WI38 (cell line): Measurements from ENCODE around the gene TPP2.

Experiments used
- H3K4me3 ChIP-seq: 2 replicates; pipeline ENCODE4 v1.5.1; 2011; ENCODE audit warnings: low read depth, mild to moderate bottlenecking, control low read depth, low read length
- TF ChIP-seq, protein P1 (sequence below): IDR thresholded peaks from 2 replicates; pipeline ENCODE4 v1.5.1; 2012; ENCODE audit warnings: low read depth, mild to moderate bottlenecking, control low read depth, low read length

Gene TPP2

DNA sequence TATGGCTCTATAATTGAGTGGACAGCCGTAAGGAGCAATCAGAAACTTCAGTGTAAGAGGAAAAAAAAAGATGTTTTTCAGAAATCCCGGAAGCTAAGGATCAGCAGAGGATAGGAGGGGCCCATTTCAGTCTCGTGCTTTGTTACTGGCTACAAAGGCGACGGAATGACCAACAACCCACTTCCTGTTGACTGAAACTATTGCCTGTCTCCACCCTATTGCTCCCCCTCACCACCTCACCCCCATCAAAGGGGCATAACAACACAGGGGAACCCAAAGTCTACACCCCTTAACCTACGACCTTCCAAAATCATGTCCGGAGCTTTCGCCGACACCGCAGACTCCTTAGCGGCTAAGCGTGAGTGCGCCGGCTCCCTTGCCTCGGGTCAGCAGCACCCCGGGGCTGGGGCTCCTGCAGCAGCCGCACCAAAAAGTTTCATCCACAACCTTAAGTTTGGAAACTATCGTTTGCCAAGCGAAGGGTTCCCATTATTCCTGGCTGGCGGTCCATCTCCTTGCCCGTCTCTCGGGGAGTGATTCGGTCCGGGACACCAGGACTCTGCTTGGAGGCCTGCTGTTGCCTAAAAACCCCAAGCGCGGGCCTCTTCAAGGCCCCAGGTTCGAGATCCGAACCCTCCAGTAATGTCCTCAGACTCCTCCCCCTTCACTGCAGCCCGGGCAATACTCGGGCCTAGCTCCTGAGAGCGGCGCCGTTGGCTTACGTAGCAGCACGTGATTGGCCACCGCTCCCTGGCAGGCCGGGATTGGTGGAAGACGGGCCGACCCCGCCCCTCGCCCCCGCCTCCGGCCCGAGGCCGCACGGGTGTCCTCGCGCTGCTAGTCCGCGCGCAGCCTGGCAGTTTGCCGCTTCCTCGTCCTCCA lies at the start of gene TPP2:
Gene TPP2 (plus strand): TSS at position 840 of the 882 bp plus-strand sequence. CDS start 53 bp downstream, outside the sequence.
- TF ChIP-seq, protein P1, sequence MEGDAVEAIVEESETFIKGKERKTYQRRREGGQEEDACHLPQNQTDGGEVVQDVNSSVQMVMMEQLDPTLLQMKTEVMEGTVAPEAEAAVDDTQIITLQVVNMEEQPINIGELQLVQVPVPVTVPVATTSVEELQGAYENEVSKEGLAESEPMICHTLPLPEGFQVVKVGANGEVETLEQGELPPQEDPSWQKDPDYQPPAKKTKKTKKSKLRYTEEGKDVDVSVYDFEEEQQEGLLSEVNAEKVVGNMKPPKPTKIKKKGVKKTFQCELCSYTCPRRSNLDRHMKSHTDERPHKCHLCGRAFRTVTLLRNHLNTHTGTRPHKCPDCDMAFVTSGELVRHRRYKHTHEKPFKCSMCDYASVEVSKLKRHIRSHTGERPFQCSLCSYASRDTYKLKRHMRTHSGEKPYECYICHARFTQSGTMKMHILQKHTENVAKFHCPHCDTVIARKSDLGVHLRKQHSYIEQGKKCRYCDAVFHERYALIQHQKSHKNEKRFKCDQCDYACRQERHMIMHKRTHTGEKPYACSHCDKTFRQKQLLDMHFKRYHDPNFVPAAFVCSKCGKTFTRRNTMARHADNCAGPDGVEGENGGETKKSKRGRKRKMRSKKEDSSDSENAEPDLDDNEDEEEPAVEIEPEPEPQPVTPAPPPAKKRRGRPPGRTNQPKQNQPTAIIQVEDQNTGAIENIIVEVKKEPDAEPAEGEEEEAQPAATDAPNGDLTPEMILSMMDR: no peak
- H3K4me3 ChIP-seq: peak within 1 kb of the TSS; percentile 95

DNA sequence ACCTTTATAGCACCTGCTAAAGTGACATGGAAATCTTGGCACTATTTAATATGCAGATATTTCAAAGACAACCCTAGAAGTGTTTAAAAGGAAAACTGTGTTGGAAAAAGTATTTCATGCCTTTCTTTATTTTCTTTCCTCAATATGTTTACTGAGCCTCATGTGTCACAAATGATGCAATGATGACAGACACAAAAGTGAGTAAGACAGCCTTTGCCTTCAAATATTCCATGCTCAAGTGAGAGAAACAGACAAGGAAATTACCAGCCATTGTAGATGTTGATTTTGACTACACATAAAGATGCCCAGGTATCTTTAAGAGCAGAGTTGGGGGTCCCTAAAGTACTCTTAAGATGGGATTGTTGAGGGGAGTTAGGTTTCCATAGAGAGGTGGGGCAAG lies 48.0 kb upstream of the TPP2 start:
- TF ChIP-seq, protein P1: no peak
- H3K4me3 ChIP-seq: no peak overlapping the region

DNA sequence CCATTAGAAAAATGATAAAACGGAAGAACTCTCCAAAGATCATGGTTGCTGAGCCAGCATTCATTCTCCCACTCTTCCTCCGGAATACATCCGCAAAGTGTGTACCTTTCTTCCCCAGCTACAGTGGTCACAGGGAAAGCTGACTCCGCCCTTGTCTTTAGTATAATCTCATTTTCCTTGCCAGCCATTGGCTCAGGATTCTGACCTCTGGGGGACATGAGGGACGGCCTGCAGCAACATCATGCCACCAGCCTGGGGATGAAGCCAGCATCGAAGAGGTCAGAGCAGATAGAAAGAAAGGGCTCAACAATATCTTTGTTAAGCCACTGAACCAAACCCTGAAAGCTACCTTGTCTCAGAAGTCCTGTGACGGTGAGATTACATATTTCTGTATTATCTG lies 46.3 kb upstream of the TPP2 start:
- TF ChIP-seq, protein P1: no peak

DNA sequence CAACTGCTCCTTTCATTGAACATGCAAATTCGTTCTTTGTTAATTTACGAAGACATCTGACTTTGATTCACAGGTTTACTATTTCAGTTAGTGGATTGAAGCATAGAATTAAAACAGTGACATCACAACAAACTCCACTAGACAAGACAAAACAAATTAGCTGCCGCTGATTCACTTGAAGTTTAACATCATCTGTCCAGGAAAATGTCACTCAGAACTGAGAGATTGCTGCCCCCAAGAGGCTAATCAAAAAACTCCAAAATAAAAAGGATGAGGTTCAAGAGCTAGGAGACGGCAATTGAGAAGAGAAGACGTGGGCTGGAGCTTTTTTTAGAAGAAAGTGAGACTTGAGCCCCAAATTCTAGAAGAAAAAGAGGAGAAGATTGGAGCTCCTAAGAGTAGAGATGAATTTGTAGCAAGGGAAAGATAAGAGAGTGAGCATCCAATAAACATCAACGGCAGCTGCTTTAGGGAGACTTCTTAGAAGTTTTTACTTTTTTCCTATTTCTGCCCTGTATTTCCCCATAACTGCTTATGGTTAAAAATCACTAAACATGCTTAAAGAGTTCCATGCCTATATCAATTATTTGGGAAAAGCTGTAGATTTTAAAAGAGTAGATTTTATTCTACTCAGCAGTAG lies 40.8 kb upstream of the TPP2 start:
- H3K4me3 ChIP-seq: no peak overlapping the region
- TF ChIP-seq, protein P1: 0 out of 2 replicates have a peak, but pooled peaks have one; percentile 6

More for the DNA sequence above, 46.3 kb upstream of the TPP2 start:
- H3K4me3 ChIP-seq: no peak overlapping the region

DNA sequence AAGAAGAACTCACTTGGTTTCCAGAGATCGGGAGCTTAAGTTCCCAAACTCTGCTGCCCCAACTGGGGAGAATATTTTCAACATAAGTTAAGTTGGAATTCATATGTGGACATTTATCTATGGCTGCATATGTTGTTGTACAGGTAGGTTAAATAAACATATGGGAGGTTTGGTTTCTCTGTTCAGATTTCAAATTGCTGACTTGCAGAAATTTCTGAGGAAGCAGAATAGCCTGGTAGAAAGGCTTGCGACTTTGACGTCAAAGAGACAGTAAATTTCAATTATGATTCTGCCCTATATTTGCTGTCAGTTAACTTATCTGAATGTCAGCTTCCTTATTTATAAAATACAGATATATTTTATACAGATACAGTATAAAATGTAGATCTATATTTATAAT lies 40.0 kb upstream of the TPP2 start:
- H3K4me3 ChIP-seq: no peak overlapping the region
- TF ChIP-seq, protein P1: no peak

DNA sequence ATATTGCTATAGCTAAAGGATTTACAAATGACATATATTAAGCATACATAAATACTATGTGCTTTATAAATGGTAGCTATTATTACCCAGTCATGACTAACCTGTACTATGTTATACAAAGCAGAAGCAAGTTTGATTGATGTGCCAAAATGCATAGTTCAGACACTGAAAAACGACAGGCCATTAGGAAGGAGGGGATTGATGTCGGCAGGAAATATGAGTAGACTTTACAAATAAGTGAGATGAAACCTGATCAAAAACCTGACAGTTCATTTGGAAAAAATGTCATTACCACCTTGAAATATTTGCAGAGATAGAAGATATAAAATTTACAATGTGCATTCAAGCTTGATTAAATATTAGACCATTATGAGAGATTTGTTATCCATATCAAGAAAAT lies 38.8 kb upstream of the TPP2 start:
- TF ChIP-seq, protein P1: no peak
- no peak overlapping the region for H3K4me3 ChIP-seq

DNA sequence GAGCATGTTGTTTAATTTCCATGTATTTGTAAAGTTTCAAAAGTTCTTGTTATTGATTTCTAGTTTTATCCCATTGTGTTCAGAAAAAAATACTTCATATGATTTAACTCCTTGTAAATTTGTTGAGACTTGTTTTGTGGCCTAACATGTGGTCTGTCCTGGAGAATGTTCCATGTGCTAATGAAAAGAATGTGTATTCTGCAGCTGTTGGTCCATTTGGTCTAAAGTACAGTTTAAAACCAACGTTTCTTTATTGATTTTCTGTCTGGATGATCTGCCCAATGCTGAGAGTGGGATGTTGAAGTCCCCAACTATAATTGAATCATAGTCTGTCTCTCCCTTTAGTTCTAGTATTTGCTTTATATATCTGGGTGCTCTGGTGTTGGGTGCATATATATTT lies 34.9 kb upstream of the TPP2 start:
- no peak overlapping the region for H3K4me3 ChIP-seq
- TF ChIP-seq, protein P1: no peak
